ENCODE results near the gene UPB1.

GRCh38 chr22:24525416-24526037 lies 30.4 kb downstream of the UPB1 start:
- TF ChIP-seq CTCF (IDR thresholded peaks at IDR 0.05 in 2 of 3, conservative IDR thresholded peaks at IDR 0.05 in 1 of 3; ENCODE audit: insufficient read depth in 2 of 3, low read depth in 1 of 3, low read length in 3 of 3), result peak; percentile 88 to 90 (median 88)
- no peak for TF ChIP-seq ZNF324 (CRISPR knock-in tag; IDR thresholded peaks at IDR 0.05)
- no peak for TF ChIP-seq YY1 (IDR thresholded peaks at IDR 0.05; ENCODE audit: borderline replicate concordance in 1 of 3, control insufficient read depth in 1 of 3, extremely low read depth in 1 of 3, insufficient read depth in 3 of 3, insufficient read length in 1 of 3, insufficient replicate concordance in 2 of 3, low read depth in 1 of 3, low read length in 2 of 3)
- TF ChIP-seq SRF (CRISPR knock-in tag; IDR thresholded peaks at IDR 0.05), result no peak
- no peak for TF ChIP-seq CBFB (CRISPR knock-in tag; IDR thresholded peaks at IDR 0.05)
- TF ChIP-seq E2F6 (IDR thresholded peaks at IDR 0.05; ENCODE audit: borderline replicate concordance in 1 of 2, extremely low read depth in 1 of 2, insufficient read depth in 1 of 2, insufficient read length in 1 of 2, low read depth in 1 of 2, low read length in 1 of 2, poor library complexity in 1 of 2, severe bottlenecking in 1 of 2), result no peak
- no peak for TF ChIP-seq USF1 (CRISPR knock-in tag; IDR thresholded peaks at IDR 0.05)
- TF ChIP-seq JUND (IDR thresholded peaks at IDR 0.05; ENCODE audit: borderline replicate concordance, low read depth, low read length), result peak; percentile 91
- TF ChIP-seq JUND (tag; IDR thresholded peaks at IDR 0.05; ENCODE audit: borderline replicate concordance, low read depth, low read length), result peak; percentile 85; the same call in 2 of the 3 replicates
- no peak for TF ChIP-seq HNRNPK (IDR thresholded peaks at IDR 0.05; ENCODE audit: low read depth, low read length, poor library complexity, severe bottlenecking)
- TF ChIP-seq ZZZ3 (IDR thresholded peaks at IDR 0.05), result no peak
- no peak for TF ChIP-seq NELFE (IDR thresholded peaks at IDR 0.05; ENCODE audit: insufficient read depth, insufficient read length)
- no peak for TF ChIP-seq ZNF695 (CRISPR knock-in tag; IDR thresholded peaks at IDR 0.05)
- TF ChIP-seq ZKSCAN8 (CRISPR knock-in tag; IDR thresholded peaks at IDR 0.05), result no peak

Measured in K562 (cell line).